Right lobe of liver (tissue), 6 donors: Measurements from ENCODE around the gene MIA. TPM values are rescaled to one million over a fixed set of nuclear protein-coding genes. Genes with fewer than 3 reads are reported as not detected.
A peak's percentile ranks its signal among the peaks of the same experiment; 100 is the strongest.
"Not testable (repeated sequence)": the region's sequence is repeated elsewhere in the genome, so short reads cannot be mapped to it uniquely, and the experiment has no call there.

Experiments used
- ATAC-seq, 4 donors: fragments of 200-7000 bp; cut with Tn5 transposase; one replicate each; pipeline ENCODE4 v1.9.1; 2020; ENCODE audit warnings: mild to moderate bottlenecking in 4 of 4, moderate library complexity in 4 of 4
- DNase-seq, 3 donors: peaks; one replicate each; pipeline ENCODE4 v3.0.0-alpha.2; 2020
- H3K27ac ChIP-seq, 3 donors: fragments of 200-600 bp; one replicate each; pipeline ENCODE4 v1.8.0; 2022
- H3K27me3 ChIP-seq, 2 donors: fragments of 200-600 bp; one replicate each; pipeline ENCODE4 v1.8.0; 2022
- H3K36me3 ChIP-seq, 4 donors: fragments of 200-600 bp; sonication (generic) in 1 of 4; one replicate each; pipeline versions ENCODE4 v1.5.1 to v1.8.0; 2017 to 2022; ENCODE audit warnings: control low read depth in 1 of 4
- H3K4me1 ChIP-seq, 4 donors: fragments of 200-600 bp; sonication (generic) in 1 of 4; one replicate each; pipeline versions ENCODE4 v1.5.1 to v1.8.0; 2017 to 2022; ENCODE audit warnings: control low read depth in 1 of 4
- H3K4me3 ChIP-seq, 3 donors: fragments of 200-600 bp; one replicate each; pipeline ENCODE4 v1.8.0; 2022
- H3K9me3 ChIP-seq, 4 donors: fragments of 200-600 bp; sonication (generic) in 1 of 4; one replicate each; pipeline versions ENCODE4 v1.5.1 to v1.8.0; 2017 to 2022; ENCODE audit warnings: control low read depth in 1 of 4
- POLR2A ChIP-seq: fragments of 450-650 bp; IDR thresholded peaks from one replicate; pipeline ENCODE4 v1.6.1; 2017; ENCODE audit warnings: antibody characterized with exemption, mild to moderate bottlenecking
- WGBS: methylation state at CpG from one replicate; pipeline ENCODE4 v1.1.6; 2018; ENCODE audit warnings: low coverage, low lambda C conversion rate; ENCODE audit not compliant: insufficient coverage; ENCODE audit errors: missing lambda C conversion rate; 5-methylcytosine and 5-hydroxymethylcytosine counted together
- intact Hi-C, 2 donors: fragments of 100-400 bp; cut with DNase I; formaldehyde crosslinking; loops; one replicate each; pipeline versions ENCODE4 v1.11.2 to v1.14.1; 2022
- total RNA-seq, 6 experiments: library from RNA; depleted of rRNA in 2 of 6; stranded (reverse); fragments of >200 nt in 2 of 6; fragmentation: NEBNext Ultra II Directional in 3 of 6; extraction: Animal tissue kit (Norgen Biotek cat#: 25700) in 3 of 6; gene quantifications; one replicate each; pipeline versions ENCODE4 v1.1.0 to v1.2.4, GENCODE V29; 2016 to 2023
- TF ChIP-seq, protein P1 (sequence below), 4 donors: fragments of 200-600 bp in 3 of 4; fragments of 450-650 bp in 1 of 4; IDR thresholded peaks; one replicate each; pipeline versions ENCODE4 v1.5.1 to v1.8.0; 2016 to 2022; ENCODE audit warnings: antibody characterized with exemption in 4 of 4, mild to moderate bottlenecking in 2 of 4
- donor health status: DM: no; HTN: yes; CAD: no.
- donor health status: DM: no; HTN: no; CAD: no.
- donor health status: DM: no; HTN: no; CAD: no.
- donor health status: DM: no; HTN: yes; CAD: no.
- donor health status: DM: no; HTN: yes; CAD: no.

The MIA gene
- total RNA-seq, 6 experiments from 2014 or later: 0.86 to 1.9 (median 1.1) TPM; not detected in 3

DNA sequence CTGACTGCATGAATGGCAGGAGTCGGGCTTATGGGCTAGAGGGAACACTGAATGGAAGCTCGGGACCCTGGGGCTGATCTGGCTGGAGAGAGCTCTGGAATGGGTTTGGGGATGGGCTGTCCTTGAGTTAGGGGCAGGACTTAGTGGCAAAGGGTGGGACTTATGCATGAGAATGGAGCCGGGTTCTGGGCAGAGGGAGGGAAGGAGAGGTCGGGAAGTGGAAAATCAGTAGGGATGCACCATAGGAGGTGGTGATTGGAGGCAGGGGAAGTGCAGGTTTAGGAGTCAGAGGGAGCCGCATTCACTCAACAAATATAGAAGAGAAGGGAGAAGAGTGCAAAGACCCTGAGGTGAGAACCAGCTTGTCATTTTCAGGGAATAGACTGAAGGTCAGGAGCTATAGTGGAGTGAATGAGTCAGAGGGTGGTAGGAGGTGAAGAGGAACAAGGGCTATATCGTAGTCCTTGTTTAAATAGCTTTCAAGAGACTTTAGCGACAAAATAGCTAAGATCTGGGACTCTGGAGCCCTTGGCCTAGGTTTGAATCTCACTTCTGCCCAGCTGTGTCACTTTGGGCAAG lies 3.5 kb downstream of the MIA start:
- no peaks in the 10 kb centered on the region for H3K9me3 ChIP-seq
- H3K36me3 ChIP-seq: no peaks in the 10 kb centered on the region
- peak overlapping the region in 2 of 3 donors; percentile 87 to 89 for H3K27ac ChIP-seq
- 16% methylated on average over 7 of the region's 7 CpGs for WGBS
- peaks cover 0 to 12% (median 0%) of the 10 kb centered on the region in 4 donors for H3K4me1 ChIP-seq
- intact Hi-C loops: no loop called here
- ATAC-seq (no peak), DNase-seq (no peak)
- TF ChIP-seq, protein P1, sequence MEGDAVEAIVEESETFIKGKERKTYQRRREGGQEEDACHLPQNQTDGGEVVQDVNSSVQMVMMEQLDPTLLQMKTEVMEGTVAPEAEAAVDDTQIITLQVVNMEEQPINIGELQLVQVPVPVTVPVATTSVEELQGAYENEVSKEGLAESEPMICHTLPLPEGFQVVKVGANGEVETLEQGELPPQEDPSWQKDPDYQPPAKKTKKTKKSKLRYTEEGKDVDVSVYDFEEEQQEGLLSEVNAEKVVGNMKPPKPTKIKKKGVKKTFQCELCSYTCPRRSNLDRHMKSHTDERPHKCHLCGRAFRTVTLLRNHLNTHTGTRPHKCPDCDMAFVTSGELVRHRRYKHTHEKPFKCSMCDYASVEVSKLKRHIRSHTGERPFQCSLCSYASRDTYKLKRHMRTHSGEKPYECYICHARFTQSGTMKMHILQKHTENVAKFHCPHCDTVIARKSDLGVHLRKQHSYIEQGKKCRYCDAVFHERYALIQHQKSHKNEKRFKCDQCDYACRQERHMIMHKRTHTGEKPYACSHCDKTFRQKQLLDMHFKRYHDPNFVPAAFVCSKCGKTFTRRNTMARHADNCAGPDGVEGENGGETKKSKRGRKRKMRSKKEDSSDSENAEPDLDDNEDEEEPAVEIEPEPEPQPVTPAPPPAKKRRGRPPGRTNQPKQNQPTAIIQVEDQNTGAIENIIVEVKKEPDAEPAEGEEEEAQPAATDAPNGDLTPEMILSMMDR (IDR thresholded peaks at IDR 0.05): no peak
- TF ChIP-seq POLR2A: no peak
- peak overlapping the region; percentile 77 to 93 (median 81) for H3K4me3 ChIP-seq
- H3K27me3 ChIP-seq: no peaks in the 10 kb centered on the region

DNA sequence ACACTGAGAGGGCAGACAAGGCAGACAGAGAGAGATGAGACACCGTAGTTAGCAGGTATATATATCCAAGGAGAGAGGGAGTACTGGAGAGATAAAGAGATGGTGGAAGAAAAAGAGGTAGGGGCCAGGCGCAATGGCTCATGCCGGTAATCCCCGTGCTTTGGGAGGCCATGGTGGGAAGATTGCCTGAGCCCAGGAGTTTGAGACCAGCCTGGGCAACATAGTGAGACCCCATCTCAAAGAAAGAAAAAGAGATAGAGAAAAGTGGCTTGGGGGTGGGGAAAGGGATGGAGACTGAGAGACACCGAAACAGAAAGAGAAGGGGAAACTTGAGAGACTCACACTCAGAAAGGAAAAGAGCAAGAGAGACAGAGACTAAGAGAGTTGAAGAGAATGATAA lies 5.3 kb downstream of the MIA start:
- peaks cover 0 to 12% (median 0%) of the 10 kb centered on the region in 4 donors for H3K4me1 ChIP-seq
- H3K27me3 ChIP-seq: no peaks in the 10 kb centered on the region
- H3K27ac ChIP-seq: no peak overlapping the region
- DNase-seq (no peak), ATAC-seq (no peak)
- intact Hi-C loops: no loop called here
- H3K4me3 ChIP-seq: no peak overlapping the region
- TF ChIP-seq, protein P1 (IDR thresholded peaks at IDR 0.05): no peak
- no peak for TF ChIP-seq POLR2A
- H3K9me3 ChIP-seq: no peaks in the 10 kb centered on the region
- no peaks in the 10 kb centered on the region for H3K36me3 ChIP-seq
- WGBS: 98% methylated on average over 5 of the region's 5 CpGs

DNA sequence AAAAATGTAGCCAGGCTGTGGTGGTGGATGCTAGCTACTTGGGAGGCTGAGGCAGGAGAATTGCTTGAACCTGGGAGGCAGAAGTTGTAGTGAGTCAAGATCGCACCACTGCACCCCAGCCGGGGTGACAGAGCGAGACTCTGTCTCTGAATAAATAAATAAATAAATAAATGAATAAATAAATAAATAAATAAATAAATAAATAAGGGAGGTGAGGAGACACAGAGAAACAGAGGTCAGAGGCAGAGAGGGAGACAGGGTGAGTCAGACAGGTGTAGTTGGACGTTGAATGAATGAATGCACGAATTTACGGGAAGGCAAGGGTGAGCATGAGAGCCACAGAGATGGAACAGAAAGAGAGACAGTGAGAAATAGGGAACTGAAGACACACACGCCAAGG lies 5.8 kb downstream of the MIA start:
- Histone ChIP-seq H3K4me3 (no peak overlapping the region), H3K4me1 (peaks cover 0 to 12% (median 0%) of the 10 kb centered on the region in 4 donors), H3K36me3 (no peaks in the 10 kb centered on the region), H3K9me3 (no peaks in the 10 kb centered on the region), H3K27me3 (no peaks in the 10 kb centered on the region), H3K27ac (no peak overlapping the region)
- no peak for ATAC-seq
- DNase-seq: no peak
- 93% methylated on average over 6 of the region's 7 CpGs for WGBS
- TF ChIP-seq, protein P1 (IDR thresholded peaks at IDR 0.05): no peak
- TF ChIP-seq POLR2A: no peak
- intact Hi-C loops: no loop called here

DNA sequence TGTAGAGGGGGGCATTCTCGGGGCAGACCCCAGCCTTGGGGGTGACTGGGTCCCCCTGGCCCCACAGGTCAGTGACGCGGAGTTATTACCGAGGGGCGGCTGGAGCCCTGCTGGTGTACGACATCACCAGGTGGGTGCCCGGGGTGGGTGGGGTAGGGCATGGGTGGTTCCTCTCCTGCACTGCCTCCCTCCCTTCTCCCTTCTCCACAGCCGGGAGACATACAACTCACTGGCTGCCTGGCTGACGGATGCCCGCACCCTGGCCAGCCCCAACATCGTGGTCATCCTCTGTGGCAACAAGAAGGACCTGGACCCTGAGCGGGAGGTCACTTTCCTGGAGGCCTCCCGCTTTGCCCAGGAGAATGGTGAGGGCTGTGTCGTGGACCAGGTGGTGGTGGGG lies 8.4 kb downstream of the MIA start:
- no peak overlapping the region for H3K4me3 ChIP-seq
- DNase-seq (no peak), ATAC-seq (no peak)
- no peaks in the 10 kb centered on the region for H3K27me3 ChIP-seq
- no peak overlapping the region for H3K27ac ChIP-seq
- peaks cover 0 to 14% (median 4%) of the 10 kb centered on the region in 4 donors for H3K4me1 ChIP-seq
- WGBS: 100% methylated on average over 3 of the region's 14 CpGs
- TF ChIP-seq POLR2A: no peak
- TF ChIP-seq, protein P1 (IDR thresholded peaks at IDR 0.05): no peak
- intact Hi-C loops: no loop called here
- no peaks in the 10 kb centered on the region for H3K36me3 ChIP-seq
- H3K9me3 ChIP-seq: no peaks in the 10 kb centered on the region

DNA sequence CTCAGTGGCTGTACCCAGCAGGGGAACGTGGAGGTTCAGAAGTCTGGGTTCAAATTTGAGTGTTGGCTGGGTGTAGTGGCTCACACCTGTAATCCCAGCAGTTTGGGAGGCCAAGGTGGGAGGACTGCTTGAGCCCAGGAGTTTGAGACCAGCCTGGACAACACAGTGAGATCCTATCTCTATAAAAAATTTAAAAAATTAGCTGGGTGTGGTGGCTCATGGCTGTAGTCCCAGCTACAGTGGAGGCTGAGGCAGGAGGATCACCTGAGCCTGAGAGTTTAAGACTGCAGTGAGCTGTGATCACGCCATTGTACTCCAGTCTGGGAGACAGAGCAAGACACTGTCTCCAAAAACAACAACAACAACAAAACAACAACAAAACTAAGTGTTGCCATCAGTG lies 8.8 kb downstream of the MIA start:
- ATAC-seq: not testable (repeated sequence)

More for the DNA sequence above, 8.8 kb downstream of the MIA start:
- H3K9me3 ChIP-seq, H3K27ac ChIP-seq, H3K27me3 ChIP-seq, intact Hi-C loops, H3K4me3 ChIP-seq, H3K36me3 ChIP-seq, DNase-seq: not testable (repeated sequence)
- H3K4me1 ChIP-seq: peaks cover 0 to 13% (median 4%) of the 10 kb centered on the region in 4 donors
- WGBS: 100% methylated on average over 1 of the region's 2 CpGs
